HL-60 (cell line): ENCODE data around the gene ABCA2.

Experiments used
- CTCF ChIP-seq: IDR thresholded peaks from one replicate; pipeline ENCODE4 v1.5.1; 2011; ENCODE audit warnings: low read length, control low read depth, inconsistent platforms; ENCODE audit not compliant: insufficient read depth
- GABPA ChIP-seq: IDR thresholded peaks from 2 replicates; pipeline ENCODE4 v1.6.1; 2012; ENCODE audit warnings: low read depth
- POLR2AphosphoS5 ChIP-seq: IDR thresholded peaks from 2 replicates; pipeline ENCODE4 v1.6.1; 2012; ENCODE audit warnings: low read depth

GRCh38 chr9:137028263-137029057, 423 bp upstream of the ABCA2 start:
- TF ChIP-seq CTCF (peak; percentile 79), GABPA (no peak), POLR2AphosphoS5 (no peak)
